H1 (cell line): ENCODE data around the gene FANCL. TPM values are rescaled to one million over a fixed set of nuclear protein-coding genes. Genes with fewer than 3 reads are reported as not detected.
A peak's percentile ranks its signal among the peaks of the same experiment; 100 is the strongest.

Source experiments
- CTCF ChIA-PET: fragments of 300-600 bp; sonication (Branson Sonifier 250); formaldehyde crosslinking; loops from one replicate; lab custom pipeline; 2021; ENCODE audit not compliant: partially characterized antibody; lab: Charles Lee
- POLR2A ChIA-PET: fragments of 300-600 bp; sonication (Branson Sonifier 250); formaldehyde crosslinking; loops from one replicate; lab custom pipeline; 2021; ENCODE audit warnings: inconsistent platforms; ENCODE audit not compliant: partially characterized antibody; lab: Charles Lee
- DNase-seq, 2 experiments: peaks; one replicate each; pipeline versions ENCODE4 v3.0.0 to v3.0.0-alpha.2; 2010 to 2022; ENCODE audit warnings: low spot score in 2 of 2, low read depth in 1 of 2, mixed read lengths in 1 of 2
- FAIRE-seq: peaks from 2 replicates; lab custom pipeline; 2011; peaks lifted over from hg19 to GRCh38; lab: Jason Lieb, UNC
- H2AFZ ChIP-seq: 2 replicates; pipeline ENCODE4 v1.8.1; 2012; ENCODE audit warnings: low read length, inconsistent platforms
- H2AK5ac ChIP-seq: 2 replicates; pipeline ENCODE4 v1.6.1; 2013; ENCODE audit warnings: low read depth, low read length
- H2BK120ac ChIP-seq: replicated peaks from 2 replicates; pipeline ENCODE3; 2013; ENCODE audit warnings: low read depth, low read length, inconsistent platforms
- H2BK12ac ChIP-seq: 2 replicates; pipeline ENCODE4 v1.6.1; 2013; ENCODE audit warnings: low read depth, low read length
- H2BK15ac ChIP-seq: 2 replicates; pipeline ENCODE4 v1.6.1; 2013; ENCODE audit warnings: low read length
- H2BK20ac ChIP-seq: 2 replicates; pipeline ENCODE4 v1.6.1; 2013; ENCODE audit warnings: low read length
- H2BK5ac ChIP-seq: 2 replicates; pipeline ENCODE4 v1.6.1; 2013; ENCODE audit warnings: low read depth, low read length
- H3K14ac ChIP-seq: 2 replicates; pipeline ENCODE4 v1.6.1; 2013; ENCODE audit warnings: inconsistent platforms; ENCODE audit not compliant: insufficient read length
- H3K18ac ChIP-seq: 2 replicates; pipeline ENCODE4 v1.6.1; 2013; ENCODE audit warnings: low read length; ENCODE audit errors: extremely low read depth
- H3K23ac ChIP-seq: 2 replicates; pipeline ENCODE4 v1.6.1; 2013; ENCODE audit warnings: inconsistent platforms; ENCODE audit not compliant: insufficient read length
- H3K23me2 ChIP-seq: 2 replicates; pipeline ENCODE4 v1.6.1; 2013; ENCODE audit warnings: low read depth, low read length
- H3K27ac ChIP-seq: 2 replicates; pipeline ENCODE4 v1.6.1; 2011; ENCODE audit warnings: low read depth, low read length, inconsistent platforms
- H3K27me3 ChIP-seq, 4 experiments: replicated peaks in 1 of 4; 1 replicate in 1 of 4; 2 replicates in 3 of 4; pipeline versions ENCODE4 v1.6.1 to v1.8.1; 2011 to 2013; ENCODE audit warnings: low read length in 3 of 4, mild to moderate bottlenecking in 3 of 4, inconsistent platforms in 2 of 4, mixed read lengths in 2 of 4, moderate library complexity in 1 of 4; ENCODE audit not compliant: control insufficient read depth in 3 of 4, insufficient read depth in 3 of 4; ENCODE audit errors: extremely low read depth in 1 of 4
- H3K36me3 ChIP-seq, 4 experiments: 2 replicates each; pipeline versions ENCODE4 v1.6.1 to v1.8.1; 2011 to 2013; ENCODE audit warnings: mild to moderate bottlenecking in 4 of 4, low read length in 3 of 4, moderate library complexity in 2 of 4, control low read depth in 1 of 4, inconsistent platforms in 1 of 4; ENCODE audit not compliant: insufficient read depth in 4 of 4, control insufficient read depth in 2 of 4
- H3K4ac ChIP-seq: replicated peaks from 2 replicates; pipeline ENCODE3; 2013; ENCODE audit warnings: low read length, low read depth, mixed read lengths, inconsistent platforms; ENCODE audit not compliant: insufficient read length
- H3K4me1 ChIP-seq, 4 experiments: replicated peaks in 1 of 4; 1 replicate in 1 of 4; 2 replicates in 3 of 4; pipeline versions ENCODE4 v1.6.1 to v1.8.1; 2011 to 2013; ENCODE audit warnings: low read length in 3 of 4, inconsistent platforms in 2 of 4, mixed read lengths in 1 of 4; ENCODE audit not compliant: insufficient read depth in 4 of 4, control insufficient read depth in 3 of 4
- H3K4me2 ChIP-seq, 2 experiments: 2 replicates each; pipeline versions ENCODE4 v1.6.1 to v1.8.1; 2011 to 2013; ENCODE audit warnings: low read depth in 2 of 2, low read length in 2 of 2, control low read depth in 1 of 2, inconsistent platforms in 1 of 2, mild to moderate bottlenecking in 1 of 2; ENCODE audit not compliant: insufficient read depth in 1 of 2
- H3K4me3 ChIP-seq, 4 experiments: fragments of 200-600, 300-600 bp in 1 of 4; sonication (generic), shearing (Covaris generic), sonication (Bioruptor Twin) in 1 of 4; 2 replicates each; pipeline versions ENCODE4 v1.5.1 to v1.8.1; 2011 to 2016; ENCODE audit warnings: low read length in 4 of 4, low read depth in 3 of 4, control low read depth in 2 of 4, inconsistent platforms in 2 of 4, mild to moderate bottlenecking in 2 of 4, mixed read lengths in 1 of 4, moderate library complexity in 1 of 4; ENCODE audit not compliant: insufficient read depth in 2 of 4; ENCODE audit errors: extremely low read depth in 1 of 4
- H3K56ac ChIP-seq: replicated peaks from 2 replicates; pipeline ENCODE3; 2013; ENCODE audit warnings: low read depth, mild to moderate bottlenecking, mixed read lengths, low read length, inconsistent platforms; ENCODE audit not compliant: insufficient read length
- H3K79me1 ChIP-seq: 2 replicates; pipeline ENCODE4 v1.6.1; 2013; ENCODE audit warnings: low read depth, low read length, control low read depth
- H3K79me2 ChIP-seq, 2 experiments: 2 replicates each; pipeline versions ENCODE4 v1.6.1 to v1.8.1; 2012 to 2013; ENCODE audit warnings: low read length in 2 of 2, mild to moderate bottlenecking in 2 of 2, inconsistent platforms in 1 of 2; ENCODE audit not compliant: insufficient read depth in 2 of 2, control insufficient read depth in 1 of 2
- H3K9ac ChIP-seq, 4 experiments: replicated peaks in 1 of 4; 1 replicate in 1 of 4; 2 replicates in 3 of 4; pipeline versions ENCODE4 v1.6.1 to v1.8.1; 2011 to 2013; ENCODE audit warnings: low read depth in 3 of 4, low read length in 3 of 4, control low read depth in 2 of 4, mild to moderate bottlenecking in 2 of 4, moderate library complexity in 2 of 4, inconsistent platforms in 1 of 4; ENCODE audit errors: extremely low read depth in 1 of 4
- H3K9me3 ChIP-seq, 2 experiments: 2 replicates each; pipeline versions ENCODE4 v1.6.1 to v1.8.1; 2012 to 2013; ENCODE audit warnings: mild to moderate bottlenecking in 2 of 2, moderate library complexity in 2 of 2, control low read depth in 1 of 2, inconsistent platforms in 1 of 2, low read depth in 1 of 2, low read length in 1 of 2, mixed read lengths in 1 of 2; ENCODE audit not compliant: insufficient read depth in 2 of 2
- H4K20me1 ChIP-seq, 2 experiments: replicated peaks in 1 of 2; 2 replicates each; pipeline versions ENCODE3 to v1.8.1; 2011 to 2013; ENCODE audit warnings: inconsistent platforms in 2 of 2, low read length in 2 of 2, mild to moderate bottlenecking in 1 of 2; ENCODE audit not compliant: insufficient read depth in 2 of 2, control insufficient read depth in 1 of 2
- H4K5ac ChIP-seq: 2 replicates; pipeline ENCODE4 v1.6.1; 2013; ENCODE audit warnings: low read length, low read depth, mixed read lengths, inconsistent platforms; ENCODE audit not compliant: insufficient read length
- H4K8ac ChIP-seq: 2 replicates; pipeline ENCODE4 v1.8.0; 2013; ENCODE audit warnings: mild to moderate bottlenecking, moderate library complexity, low read length, inconsistent platforms; ENCODE audit not compliant: insufficient read depth; ENCODE audit errors: extremely low read depth
- H4K91ac ChIP-seq: replicated peaks from 2 replicates; pipeline ENCODE3; 2013; ENCODE audit warnings: low read length, mixed read lengths, inconsistent platforms; ENCODE audit not compliant: insufficient read length
- TAF7 ChIP-seq: optimal IDR thresholded peaks from 2 replicates; pipeline ENCODE3; 2011; ENCODE audit warnings: low read depth, mild to moderate bottlenecking, inconsistent platforms, low read length, moderate library complexity, borderline replicate concordance
- WGBS, 2 experiments: shearing (Covaris generic) in 1 of 2; methylation state at CpG; one replicate each; pipeline versions ENCODE4 v1.1.6 to v1.1.7; 2013 to 2015; ENCODE audit warnings: low lambda C conversion rate in 2 of 2, mixed read lengths in 2 of 2, inconsistent platforms in 1 of 2, low coverage in 1 of 2, missing lambda C conversion rate in 1 of 2; ENCODE audit not compliant: insufficient replicate concordance in 2 of 2, insufficient coverage in 1 of 2, insufficient read length in 1 of 2; ENCODE audit errors: extremely low coverage in 1 of 2, missing lambda C conversion rate in 1 of 2; 5-methylcytosine and 5-hydroxymethylcytosine counted together
- polyA plus RNA-seq, 7 experiments: library from polyadenylated mRNA; depleted of rRNA in 3 of 7; stranded (reverse) in 5 of 7; unstranded in 2 of 7; fragments of >200 nt in 5 of 7; fragments of 200-250 nt in 2 of 7; gene quantifications; 1 replicate in 5 of 7; 2 replicates in 1 of 7; 4 replicates in 1 of 7; pipeline versions ENCODE4 v1.2.1 to v1.2.3, GENCODE V29; 2011 to 2013; ENCODE audit warnings: missing spikeins in 2 of 7, mixed read lengths in 2 of 7
- total RNA-seq: library from RNA; stranded (reverse); fragmentation: NEBNext Ultra II Directional; extraction: Animal tissue kit (Norgen Biotek cat#: 25700); gene quantifications from 2 replicates; pipeline ENCODE4 v1.2.1, GENCODE V29; 2021

The FANCL gene
- total and polyA plus RNA-seq, 2 of the 8 experiments (the other 6 are each of a cell fraction or from before 2014, with no cell fraction given) = 38.7 to 55.9 TPM

DNA sequence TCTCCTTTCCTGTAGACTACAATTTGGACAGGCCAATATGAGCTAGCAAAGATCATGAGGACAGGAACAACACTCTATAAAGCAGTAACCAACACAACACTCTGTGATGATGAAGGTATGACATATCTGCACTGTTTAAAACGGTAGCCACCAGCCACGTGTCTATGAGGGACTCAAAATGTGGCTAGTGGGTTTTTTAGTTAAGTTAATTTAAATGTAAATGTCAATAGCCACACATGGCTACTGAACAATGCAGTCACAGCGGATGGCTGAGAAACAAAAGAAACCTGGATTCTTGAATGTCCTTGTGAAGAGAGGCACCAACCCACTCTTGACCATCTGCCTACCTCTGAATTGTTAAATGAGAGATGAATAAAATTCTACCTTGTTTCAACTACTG lies 33.9 kb downstream of the FANCL start:
- H3K4me3 ChIP-seq = peak overlapping the region in 2 of 4 experiments; percentile 1 to 32; a peak in 2 of 8 replicates
- H3K9me3 ChIP-seq = peaks cover 8 to 14% of the 10 kb centered on the region in 2 experiments
- H2BK5ac ChIP-seq = peak overlapping the region; percentile 41
- peak overlapping the region; percentile 92 for H3K4ac ChIP-seq
- POLR2A ChIA-PET = no interaction called here
- peak overlapping the region; percentile 67; the same call in 1 of the 2 replicates for H2AK5ac ChIP-seq
- no peak overlapping the region for H3K23ac ChIP-seq
- peak overlapping the region; percentile 85 for H4K91ac ChIP-seq
- H3K27me3 ChIP-seq = no peaks in the 10 kb centered on the region
- WGBS, 2 experiments = 16% methylated on average over 3 of the region's 3 CpGs; no CpG with 5 or more reads in 1 of the 2 experiments
- peak overlapping the region; percentile 41 for H4K5ac ChIP-seq
- H2BK12ac ChIP-seq = peak overlapping the region; percentile 96
- H3K79me1 ChIP-seq = no peaks in the 10 kb centered on the region
- no peak overlapping the region for H4K8ac ChIP-seq
- no peak overlapping the region for H3K18ac ChIP-seq
- CTCF ChIA-PET = no interaction called here
- H3K36me3 ChIP-seq = peaks cover 0 to 35% (median 23%) of the 10 kb centered on the region in 4 experiments; a peak in 6 of 8 replicates
- H3K9ac ChIP-seq = 0 out of 7 replicates have a peak overlapping the region, but pooled peaks of 1 of the 4 experiments have one; percentile 38
- H3K4me2 ChIP-seq = peak overlapping the region; percentile 37 to 66
- H2AFZ ChIP-seq = no peak overlapping the region
- H3K14ac ChIP-seq = no peak overlapping the region
- DNase-seq (no peak), FAIRE-seq (peak; percentile 90)
- no peaks in the 10 kb centered on the region for H3K23me2 ChIP-seq
- peaks cover 0 to 19% of the 10 kb centered on the region in 2 experiments; a peak in 1 of 4 replicates for H3K79me2 ChIP-seq
- peaks cover 7 to 16% (median 11%) of the 10 kb centered on the region in 4 experiments for H3K4me1 ChIP-seq
- H2BK120ac ChIP-seq = peak overlapping the region; percentile 95
- H3K27ac ChIP-seq = peak overlapping the region; percentile 70
- no peak overlapping the region for H2BK15ac ChIP-seq
- peak overlapping the region; percentile 88; the same call in 1 of the 2 replicates for H2BK20ac ChIP-seq
- no peak overlapping the region for H3K56ac ChIP-seq
- H4K20me1 ChIP-seq = no peaks in the 10 kb centered on the region
- TF ChIP-seq TAF7 = no peak
